Measurements from ENCODE around the gene SETD2.

DNA sequence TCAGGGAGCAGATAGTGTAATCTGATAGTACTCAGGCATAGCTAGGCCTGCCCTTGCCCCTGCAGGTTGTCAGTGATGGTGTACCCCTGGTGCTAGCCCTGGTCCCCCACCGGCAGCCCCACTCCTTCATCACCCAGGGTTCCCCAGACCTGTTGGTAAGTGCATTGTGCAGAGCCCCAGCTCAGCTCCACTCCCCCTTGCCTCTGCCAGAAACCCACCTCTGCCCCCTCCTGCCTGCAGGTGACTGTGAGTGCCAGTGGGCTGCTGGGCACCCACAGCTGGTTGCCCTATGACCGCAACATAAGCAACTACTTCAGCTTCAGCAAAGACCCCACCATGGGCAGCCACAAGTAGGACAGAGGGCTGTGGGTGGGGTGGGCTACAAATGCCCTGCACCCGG, 156.9 kb downstream of the SETD2 start:
- TF ChIP-seq, protein P1, sequence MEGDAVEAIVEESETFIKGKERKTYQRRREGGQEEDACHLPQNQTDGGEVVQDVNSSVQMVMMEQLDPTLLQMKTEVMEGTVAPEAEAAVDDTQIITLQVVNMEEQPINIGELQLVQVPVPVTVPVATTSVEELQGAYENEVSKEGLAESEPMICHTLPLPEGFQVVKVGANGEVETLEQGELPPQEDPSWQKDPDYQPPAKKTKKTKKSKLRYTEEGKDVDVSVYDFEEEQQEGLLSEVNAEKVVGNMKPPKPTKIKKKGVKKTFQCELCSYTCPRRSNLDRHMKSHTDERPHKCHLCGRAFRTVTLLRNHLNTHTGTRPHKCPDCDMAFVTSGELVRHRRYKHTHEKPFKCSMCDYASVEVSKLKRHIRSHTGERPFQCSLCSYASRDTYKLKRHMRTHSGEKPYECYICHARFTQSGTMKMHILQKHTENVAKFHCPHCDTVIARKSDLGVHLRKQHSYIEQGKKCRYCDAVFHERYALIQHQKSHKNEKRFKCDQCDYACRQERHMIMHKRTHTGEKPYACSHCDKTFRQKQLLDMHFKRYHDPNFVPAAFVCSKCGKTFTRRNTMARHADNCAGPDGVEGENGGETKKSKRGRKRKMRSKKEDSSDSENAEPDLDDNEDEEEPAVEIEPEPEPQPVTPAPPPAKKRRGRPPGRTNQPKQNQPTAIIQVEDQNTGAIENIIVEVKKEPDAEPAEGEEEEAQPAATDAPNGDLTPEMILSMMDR (IDR thresholded peaks at IDR 0.05) = no peak
- no peak for TF ChIP-seq POLR2AphosphoS5 (IDR thresholded peaks at IDR 0.05)
- TF ChIP-seq EP300 (IDR thresholded peaks at IDR 0.05) = no peak
- no peak for TF ChIP-seq POLR2A (IDR thresholded peaks at IDR 0.05)

Measured in sigmoid colon (tissue), 4 donors.